PFSK-1 (cell line): ENCODE results near the gene VPS35.

Experiments used
- POLR2AphosphoS5 ChIP-seq: IDR thresholded peaks from 2 replicates; pipeline ENCODE4 v1.6.1; 2012; ENCODE audit warnings: low read depth, mild to moderate bottlenecking, control low read depth, low read length, moderate library complexity
- TAF1 ChIP-seq: IDR thresholded peaks from 2 replicates; pipeline ENCODE4 v1.6.1; 2012; ENCODE audit warnings: low read length, control low read depth, borderline replicate concordance; ENCODE audit not compliant: insufficient read depth

- no peak for TF ChIP-seq POLR2AphosphoS5
- no peak for TF ChIP-seq TAF1
Observed at GRCh38 chr16:46620266-46621005, 68.5 kb downstream of the VPS35 start.
